ENCODE data around the gene KRT8.

The KRT8 gene

DNA sequence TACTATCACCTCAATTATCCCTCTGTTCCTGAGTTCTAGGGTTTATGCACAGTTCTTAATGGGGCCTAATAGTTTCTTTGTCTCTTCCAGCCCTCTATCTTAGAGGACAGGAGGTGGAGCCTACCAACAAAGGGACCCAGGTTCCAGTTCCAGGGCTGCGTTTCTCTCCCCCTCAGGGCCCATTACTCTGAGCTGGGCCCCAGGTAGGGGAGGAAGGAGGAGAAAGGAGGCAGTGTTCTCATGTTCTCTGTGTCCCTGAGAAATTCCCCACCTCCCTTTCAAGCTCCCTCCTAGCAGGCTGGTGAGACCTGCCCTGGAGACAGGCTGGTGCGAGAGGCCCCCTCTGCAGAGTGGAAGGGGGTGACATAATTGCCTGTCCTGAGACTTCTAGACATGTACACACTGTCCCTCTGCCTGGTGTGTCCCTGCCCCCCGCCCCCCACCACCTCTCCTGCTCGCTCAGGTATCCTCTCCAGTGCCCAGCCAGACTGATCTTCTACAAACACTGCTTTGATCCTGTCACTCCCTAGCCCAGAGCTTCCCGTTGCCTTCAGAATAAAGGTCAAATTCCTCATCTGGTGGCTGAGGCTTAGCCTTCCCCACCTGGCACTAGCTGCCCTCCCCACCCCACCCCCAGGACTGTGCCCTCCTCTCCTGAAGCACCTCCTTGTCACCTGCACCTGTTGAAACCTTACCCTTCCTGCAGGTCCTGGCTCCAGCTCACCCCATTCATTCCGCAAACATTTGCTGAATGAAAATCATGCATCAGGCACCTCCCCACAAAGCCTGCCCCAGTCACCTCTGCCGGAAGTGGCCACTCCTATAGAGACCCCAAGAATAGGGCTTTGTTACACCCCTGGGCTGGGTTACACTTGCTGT lies 21.1 kb upstream of the KRT8 start:
- DNase-seq (ENCODE audit: low spot score): no peak

DNA sequence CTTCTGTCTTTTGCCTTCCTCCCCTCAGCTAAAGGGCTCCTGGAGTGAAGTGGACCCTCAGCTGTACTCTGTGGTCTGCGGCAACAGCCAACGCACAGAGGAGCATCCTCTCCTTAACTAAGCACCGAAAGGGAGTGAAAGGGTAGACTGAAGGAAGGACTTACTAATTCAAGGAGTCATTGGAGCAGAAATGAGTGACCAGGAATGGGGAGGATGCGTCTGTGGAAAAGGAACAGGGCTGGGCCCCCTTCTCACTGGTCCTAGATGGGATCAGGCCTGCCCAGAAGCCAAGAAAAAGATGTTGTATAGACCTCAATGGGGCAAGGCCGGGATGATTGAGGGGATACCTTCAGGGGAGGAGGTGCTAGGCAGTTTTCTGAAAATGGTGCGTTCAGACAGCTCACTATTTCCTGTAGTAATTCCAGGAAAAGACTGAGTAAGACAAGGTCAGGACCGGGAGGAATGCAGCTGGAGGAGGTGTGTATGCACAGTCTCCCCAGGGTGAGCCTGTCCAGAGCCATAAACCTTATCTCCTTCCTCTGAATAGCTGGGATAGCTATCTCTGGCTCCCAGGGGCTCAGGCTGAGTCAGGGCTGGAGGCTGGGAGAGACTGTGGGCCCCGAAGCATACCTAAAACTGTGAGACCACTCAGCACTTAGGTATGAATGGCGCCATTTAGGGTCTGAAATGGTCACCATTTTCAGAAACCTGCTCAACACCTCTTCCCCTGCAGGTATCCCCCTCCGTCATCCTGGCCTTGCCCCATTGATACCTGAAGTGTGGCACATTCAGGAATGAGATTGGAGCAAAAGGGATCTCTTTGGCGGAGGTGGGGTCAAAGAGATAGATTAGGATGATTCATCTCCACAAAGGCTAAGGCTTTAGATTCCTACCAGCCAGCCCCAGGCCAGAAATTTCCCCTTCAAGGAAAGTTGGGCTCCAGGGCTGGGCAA lies 20.2 kb upstream of the KRT8 start:
- DNase-seq (ENCODE audit: low spot score): no peak

DNA sequence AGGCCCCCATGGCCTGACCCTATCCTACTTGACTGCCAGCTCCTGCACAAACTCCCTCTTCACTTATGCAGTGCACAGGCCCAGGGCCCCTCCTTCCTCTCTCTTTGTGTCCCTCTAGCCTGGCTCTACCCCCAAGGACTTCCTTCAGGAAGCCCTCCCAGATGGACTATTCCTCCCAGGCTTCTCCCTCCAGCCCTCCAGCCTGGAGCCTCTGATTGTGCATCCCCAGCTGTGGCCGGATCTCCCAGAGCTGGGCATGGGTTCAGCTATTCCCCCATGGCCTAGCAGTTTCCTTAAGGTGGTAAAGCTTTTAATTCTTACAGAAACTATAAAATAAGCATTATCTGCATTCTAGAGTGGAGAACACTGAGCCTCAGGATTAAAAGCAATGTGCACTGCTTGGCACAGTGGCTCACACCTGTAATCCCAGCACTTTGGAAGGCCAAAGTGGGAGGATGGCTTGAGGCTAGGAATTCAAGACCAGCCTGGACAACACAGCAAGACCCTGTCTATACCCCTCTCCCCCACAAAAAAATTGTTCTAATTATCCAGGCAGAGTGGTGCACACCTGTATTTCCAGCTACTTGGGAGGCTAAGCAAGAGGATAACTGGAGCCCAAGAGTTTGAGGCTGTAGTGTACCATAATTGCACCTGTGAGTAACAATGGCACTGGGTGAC lies 16.8 kb upstream of the KRT8 start:
- DNase-seq (ENCODE audit: low spot score): no peak

DNA sequence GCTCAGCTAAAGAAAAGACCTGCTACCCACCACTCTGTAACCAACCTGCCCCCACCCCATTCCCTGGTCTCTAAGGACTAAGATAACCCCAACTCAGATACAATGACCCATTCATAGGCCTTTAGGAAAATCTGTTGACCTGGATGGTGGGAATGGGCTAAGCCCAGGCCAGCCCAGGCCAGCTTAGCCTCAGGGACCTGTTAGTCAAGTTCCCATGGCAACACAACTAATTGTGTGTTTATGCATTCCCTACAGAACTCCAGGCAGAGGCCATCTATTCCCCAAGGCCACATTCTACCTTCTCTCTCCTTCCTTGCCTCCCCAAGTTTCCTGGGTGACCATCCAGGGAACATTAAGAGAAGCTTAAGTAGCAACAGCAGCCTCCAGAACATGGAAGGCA lies 16.1 kb upstream of the KRT8 start:
- DNase-seq (ENCODE audit: low spot score): no peak

DNA sequence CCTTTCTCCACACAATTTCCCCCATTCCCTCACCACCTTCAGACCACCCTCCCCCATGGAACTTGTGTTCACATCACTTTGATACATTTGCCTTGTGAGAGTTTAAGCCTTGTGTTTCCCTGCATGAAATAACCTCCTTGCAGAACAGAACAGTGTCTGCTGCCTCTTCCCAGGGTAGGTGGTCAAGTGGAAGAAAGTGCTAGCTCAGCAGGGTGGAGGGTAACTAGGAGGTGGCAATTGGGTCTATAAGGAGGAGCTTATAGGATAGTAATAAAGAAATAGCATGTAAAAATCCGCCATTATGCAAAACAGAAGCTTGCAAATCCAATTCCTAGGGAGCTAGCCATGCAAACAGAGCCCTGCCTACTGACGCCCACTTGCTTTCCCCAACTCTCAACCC lies 13.9 kb upstream of the KRT8 start:
- DNase-seq (ENCODE audit: low spot score): no peak

DNA sequence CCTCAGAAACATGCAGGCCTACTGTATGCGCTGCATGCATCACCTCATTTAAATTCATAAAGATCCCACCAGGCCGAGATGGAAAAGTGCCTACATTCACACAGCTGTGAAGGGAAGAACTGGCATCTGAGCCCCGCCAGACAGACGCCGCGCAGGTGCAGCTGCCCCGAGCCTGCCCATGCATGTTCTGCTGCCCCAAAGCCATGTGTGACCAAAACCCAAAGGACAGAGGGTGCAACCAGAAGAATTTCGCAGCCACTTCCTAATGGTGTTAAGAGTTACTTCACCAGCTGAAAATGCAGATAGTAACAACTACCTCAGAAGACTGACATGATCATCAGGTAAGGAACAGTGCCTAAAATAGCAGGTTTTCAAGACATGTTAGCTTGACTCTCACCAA lies 13.5 kb upstream of the KRT8 start:
- DNase-seq (ENCODE audit: low spot score): no peak

DNA sequence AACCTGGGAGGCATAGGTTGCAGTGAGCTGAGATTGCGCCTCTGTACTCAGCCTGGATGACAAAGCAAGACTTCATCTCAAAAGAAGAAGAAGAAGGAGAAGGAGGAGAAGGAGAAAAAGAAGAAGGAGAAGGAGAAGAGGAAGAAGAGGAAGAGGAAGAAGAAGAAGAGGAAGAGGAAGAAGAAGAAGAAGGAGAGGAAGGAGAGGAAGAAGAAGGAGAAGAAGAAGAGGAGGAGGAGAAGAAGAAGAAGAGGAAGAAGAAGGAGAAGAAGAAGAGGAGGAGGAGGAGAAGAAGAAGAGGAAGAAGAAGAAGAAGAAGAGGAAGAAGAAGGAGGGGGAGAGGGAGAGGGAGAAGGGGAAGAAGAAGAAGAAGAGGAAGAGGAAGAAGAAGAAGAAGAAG lies 12.9 kb upstream of the KRT8 start:
- DNase-seq (ENCODE audit: low spot score): no peak

DNA sequence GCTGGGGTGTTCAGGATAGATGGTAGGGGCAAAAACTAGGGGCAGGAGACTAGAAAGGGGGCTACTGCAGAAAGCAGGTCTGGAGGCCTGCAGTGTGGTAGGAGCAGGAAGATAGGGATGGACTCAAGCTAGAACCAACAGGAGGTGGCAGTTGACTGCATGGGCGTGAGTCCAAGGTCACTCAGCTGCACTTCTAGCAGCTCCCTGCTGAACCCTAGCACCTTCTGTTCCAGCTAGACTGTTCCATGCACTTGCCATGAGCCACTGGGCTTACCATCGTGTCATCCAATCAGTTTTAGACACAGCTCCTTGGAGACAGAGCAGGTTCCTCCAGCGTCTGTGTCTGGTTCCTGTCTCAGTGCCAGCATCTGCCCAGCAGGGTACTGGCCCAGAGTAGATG lies 11.3 kb upstream of the KRT8 start:
- DNase-seq (ENCODE audit: low spot score): no peak

DNA sequence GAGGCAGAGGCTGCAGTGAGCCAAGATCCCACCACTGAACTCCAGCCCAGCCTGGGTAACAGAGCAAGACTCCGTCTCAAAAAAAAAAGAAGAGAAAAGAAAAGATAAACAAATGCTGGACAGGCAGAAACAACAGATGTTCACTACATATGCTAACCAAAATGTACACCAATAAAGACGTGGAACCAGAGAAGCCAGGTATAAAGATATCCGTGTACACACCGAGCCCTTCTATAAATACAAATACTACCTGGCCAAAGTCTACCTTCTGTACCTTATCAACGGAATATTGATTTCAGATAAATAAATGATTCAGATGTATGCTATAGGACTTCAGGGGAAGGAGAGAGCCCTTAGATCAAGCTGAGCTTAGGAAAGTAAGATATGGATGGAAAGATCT lies 10.8 kb upstream of the KRT8 start:
- no peak for DNase-seq (ENCODE audit: low spot score)

DNA sequence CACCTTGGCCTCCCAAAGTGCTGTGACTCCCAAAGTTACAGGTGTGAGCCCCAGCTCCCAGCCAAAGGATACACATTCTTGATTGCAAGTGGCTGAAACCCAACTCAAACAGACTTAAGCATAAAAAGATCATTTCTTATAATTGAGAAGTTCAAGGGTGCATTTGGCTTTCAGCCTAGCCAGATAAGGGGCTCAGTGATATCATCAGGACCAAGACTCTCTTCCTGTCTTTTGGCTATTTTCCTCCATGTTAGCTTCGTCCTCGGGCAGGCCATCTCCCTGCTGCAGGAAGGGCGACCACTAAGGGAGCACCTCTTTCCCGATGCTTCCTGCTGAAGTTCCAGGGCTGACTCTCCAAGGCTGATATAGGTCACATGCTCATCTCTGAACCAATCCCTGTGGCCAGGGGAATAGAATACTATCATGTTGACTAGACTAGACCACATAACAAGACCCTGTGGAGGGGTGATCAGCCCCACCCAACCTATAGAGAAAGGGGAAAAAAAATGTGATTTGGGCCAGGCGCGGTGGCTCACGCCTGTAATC lies 9.8 kb upstream of the KRT8 start:
- no peak for DNase-seq (ENCODE audit: low spot score)

DNA sequence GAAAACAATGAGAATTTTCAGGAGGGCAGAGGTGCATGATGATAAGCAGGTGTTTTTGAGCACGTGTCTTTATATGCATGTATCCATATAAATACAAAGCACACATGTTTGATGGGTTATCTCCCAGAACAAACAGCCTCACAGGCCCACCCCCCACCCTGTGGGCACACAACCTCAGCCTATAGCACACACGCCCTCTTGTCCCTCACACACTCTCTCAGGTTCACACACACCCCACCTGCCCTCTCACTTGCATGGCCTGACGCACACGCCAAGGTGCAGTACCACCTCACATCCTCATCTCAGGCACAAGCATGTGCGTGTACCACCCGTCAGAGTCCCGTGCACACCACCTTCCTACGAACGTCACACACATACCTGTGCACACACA lies 8.6 kb upstream of the KRT8 start:
- DNase-seq (ENCODE audit: low spot score): no peak

DNA sequence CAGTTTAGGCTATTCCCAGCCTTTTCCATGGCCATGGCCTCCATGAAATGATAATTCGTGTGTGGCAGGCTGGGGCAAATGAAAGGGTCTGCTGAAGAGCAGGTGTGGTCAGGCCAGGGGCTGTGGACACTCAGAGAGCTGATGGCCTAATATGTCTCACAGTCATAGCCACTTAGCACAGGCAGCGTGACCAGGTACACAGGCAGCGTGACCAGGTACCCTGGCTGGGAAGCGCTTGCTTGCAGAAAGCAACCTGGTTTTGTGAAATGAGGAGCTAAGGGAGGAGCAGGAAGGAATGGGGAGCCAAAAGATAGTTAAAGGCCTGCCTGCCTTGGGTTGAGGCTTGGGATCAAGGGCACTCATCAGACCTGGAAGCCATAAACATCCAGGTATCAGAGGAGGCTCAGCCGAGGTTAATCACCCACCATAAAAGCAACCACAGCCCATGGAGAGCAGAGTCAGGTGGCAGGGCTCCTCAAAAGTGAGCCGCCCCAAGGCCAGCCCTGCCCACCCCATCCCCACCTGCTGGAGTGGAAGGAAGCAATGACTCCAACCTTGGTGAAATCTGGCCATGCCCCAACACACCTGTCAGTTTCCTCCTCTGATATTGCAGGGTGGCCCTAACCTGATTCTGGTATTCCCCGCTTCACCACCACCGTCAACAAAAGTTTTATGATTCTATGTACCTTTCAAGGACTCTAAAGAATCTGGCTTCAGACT lies 8.0 kb upstream of the KRT8 start:
- DNase-seq (ENCODE audit: low spot score): no peak

DNA sequence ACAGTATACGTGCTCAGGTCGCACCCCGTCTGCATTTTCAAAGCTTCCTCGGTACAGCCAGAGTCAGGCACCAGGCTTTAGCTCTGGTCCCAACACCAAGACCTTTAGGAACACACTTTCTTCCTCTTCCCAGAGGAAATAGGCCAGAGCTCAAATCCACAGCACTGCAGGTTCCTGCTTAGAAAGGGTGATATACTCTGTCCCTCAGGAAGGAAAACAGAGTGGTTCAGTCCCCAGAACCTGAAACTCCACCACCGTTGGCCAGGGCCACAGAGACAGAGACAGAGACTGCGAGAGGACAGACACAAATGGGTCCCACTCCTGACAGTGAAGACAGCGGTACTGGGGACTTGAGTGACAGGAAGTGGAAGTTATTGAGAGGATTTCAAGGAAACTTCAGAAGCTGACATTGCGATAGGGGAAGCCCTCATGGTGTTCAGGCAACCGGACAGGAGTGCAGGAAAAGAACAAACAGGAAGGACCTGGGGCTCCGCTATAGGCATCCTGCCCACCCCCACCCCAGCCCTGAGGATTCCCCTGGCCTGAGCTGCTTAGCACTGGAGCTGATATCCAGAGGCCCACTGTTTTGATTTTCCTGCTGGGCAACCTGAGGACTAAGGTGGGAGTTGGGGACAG lies 5.5 kb upstream of the KRT8 start:
- no peak for DNase-seq (ENCODE audit: low spot score)

DNA sequence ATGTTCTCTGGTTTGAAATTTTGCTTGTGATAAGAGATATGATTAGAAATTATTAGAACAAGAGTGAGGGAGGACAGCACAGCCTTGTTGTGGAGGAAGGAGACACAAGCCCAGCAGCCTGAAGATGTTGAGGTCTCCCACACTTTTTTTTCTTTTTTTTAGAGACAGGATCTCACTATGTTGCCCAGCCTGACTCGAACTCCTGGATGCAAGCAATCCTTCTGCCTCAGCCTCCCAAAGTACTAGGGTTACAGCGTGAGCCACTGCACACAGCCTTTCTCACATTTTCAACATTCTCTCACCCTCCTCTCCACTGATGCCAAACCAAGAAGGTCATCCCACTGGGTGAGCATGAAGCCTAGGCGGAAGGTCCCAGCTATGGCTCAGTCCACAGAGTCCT lies 4.9 kb upstream of the KRT8 start:
- no peak for DNase-seq (ENCODE audit: low spot score)

DNA sequence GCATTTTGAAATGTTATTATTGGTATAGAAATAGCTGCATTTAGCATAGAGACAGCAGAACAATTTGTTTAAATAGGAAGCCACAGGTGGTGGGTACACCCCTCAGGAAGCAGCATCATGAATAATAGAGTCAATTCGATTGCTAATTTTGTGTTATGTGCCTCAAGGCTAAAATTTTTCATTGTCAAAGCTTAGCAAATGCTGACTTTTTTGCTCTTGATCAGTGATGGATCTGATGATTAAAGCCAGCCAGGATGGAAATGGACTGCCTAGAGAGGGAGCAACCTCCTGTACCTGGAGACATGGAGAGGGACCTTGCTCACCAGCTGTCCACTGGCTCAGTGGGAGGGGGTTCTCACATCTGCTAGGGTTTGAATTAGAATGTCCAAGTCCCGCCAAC lies 4.5 kb upstream of the KRT8 start:
- DNase-seq (ENCODE audit: low spot score): no peak

DNA sequence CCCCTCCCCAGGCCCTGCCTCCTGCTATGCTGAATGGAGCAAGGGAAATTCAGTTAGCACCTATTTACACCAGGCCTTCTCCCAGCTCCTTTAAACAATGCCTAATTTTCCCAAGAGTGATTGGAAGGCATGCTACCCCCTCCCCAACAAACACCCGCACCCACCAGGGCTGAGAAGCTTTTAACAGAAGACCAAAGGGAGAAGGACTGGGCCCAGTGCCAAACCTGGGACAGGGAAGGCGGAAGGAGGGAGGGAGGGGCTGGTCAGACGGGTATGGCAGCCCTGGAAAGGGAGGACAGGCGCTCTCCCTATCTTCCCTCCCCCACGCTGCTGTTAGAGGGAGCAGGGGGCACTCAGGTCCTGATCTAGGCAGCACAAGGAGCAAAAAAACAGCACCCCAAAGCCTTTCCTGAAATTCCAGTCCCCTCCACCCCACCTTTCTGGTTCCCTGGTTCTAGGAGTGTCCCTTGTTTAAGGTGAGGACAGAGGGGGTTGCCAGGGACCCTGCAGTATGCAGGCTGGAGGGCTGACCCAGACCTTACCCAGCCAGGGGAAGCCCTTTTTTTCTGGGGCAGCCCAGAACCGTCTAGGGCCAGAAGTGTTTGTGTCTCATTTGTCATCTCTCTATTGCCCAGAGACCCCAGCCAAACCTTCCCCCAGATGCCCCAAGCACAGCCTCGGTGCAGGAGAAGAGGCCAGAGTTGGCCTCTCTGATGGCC lies 2.4 kb upstream of the KRT8 start:
- DNase-seq (ENCODE audit: low spot score): no peak

DNA sequence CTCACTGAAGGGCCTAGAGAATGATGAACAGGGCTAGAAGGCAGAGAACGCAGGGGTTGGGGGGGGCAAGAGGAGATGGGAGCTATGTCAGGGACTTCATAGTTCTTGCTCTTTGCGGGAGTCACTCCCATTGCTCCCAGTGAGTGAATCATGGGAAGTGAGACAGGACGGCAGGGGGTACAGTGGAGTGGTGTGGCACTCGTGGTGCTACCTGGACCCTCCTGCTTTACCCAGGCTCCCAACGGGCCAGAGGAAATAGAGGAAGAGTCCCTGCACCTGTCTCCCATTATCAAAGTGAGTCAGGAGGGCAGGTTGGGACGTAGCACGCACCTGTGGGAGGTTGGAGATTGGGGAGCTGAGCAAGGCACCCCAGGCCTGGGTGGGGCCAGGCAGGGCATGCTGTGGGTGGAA lies 1.3 kb upstream of the KRT8 start:
- DNase-seq (ENCODE audit: low spot score): no peak

DNA sequence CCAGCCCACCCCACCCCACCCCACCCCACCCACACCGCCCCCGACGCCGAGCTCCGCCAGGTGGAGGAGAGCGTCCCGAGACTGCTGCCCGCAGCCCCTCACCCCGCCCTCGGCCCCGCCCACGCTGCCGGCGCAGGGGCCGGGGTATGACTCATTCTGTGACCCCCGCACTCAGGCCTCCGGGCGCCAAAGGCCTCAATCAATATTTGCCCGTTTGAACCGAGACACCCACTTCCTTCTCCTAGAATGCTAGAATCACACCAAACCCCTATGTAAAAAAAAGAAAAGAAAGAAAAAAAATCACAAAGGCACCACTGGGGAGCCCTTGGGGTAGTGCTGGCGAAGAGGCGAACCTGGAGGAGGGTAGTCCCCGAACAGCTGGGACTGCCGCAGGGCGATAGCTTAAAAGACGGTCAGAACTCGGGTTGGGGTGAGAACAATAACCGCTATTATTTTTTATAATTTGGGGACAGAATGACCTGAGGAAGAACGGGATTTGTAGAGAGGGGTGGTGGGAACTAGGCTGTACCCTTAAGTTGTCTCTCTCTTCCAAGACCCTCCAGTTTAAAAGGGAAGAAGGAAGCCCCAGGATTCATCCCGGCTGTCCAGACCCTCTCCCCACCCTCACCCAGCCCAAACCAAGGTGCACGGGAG lies 894 bp downstream of the KRT8 start:
- no peak for DNase-seq (ENCODE audit: low spot score)

DNA sequence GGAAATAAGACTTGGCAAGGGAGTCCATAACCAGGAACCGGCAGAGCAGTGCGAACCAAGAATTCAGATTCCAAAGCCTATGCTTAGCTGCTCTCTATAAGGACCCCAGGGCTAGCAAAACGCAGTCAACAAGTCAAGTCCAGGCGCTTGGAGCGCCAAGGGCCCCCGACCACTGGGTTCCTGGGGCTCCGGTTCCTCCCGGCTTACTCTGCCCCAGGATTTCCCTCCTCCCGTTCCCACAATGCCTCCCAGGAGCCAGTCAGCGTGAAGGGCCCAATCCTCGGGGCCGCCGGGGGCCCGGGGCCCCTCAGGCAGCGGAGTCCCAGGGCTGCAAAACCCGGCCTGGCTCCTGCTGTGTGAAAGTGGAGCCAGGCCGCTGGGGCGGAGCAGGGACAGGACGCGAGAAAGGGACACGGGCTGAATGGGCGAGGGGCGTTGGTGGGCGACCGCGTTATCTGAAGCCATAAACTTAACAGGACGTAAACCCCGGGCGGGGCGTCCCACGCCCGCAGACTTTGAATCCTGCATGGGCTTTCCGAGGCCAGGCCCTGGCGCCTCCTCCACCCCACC lies 1.5 kb downstream of the KRT8 start:
- DNase-seq (ENCODE audit: low spot score): peak; percentile 23

Data from putamen (tissue), 1 donor.